Heart left ventricle (tissue), 13 donors: Measurements from ENCODE around the gene TBC1D22B.

Source experiments
- POLR2A ChIP-seq, 2 donors: fragments of 450-650 bp; IDR thresholded peaks; one replicate each; pipeline ENCODE4 v1.6.1; 2017; ENCODE audit warnings: antibody characterized with exemption in 2 of 2, mild to moderate bottlenecking in 2 of 2, moderate library complexity in 2 of 2
- TF ChIP-seq, protein P1 (sequence below), 12 donors: fragments of 200-600 bp; sonication (generic) in 4 of 12; IDR thresholded peaks; one replicate each; pipeline versions ENCODE4 v1.5.0 to v1.8.0; 2018 to 2022; ENCODE audit warnings: antibody characterized with exemption in 12 of 12, mild to moderate bottlenecking in 5 of 12
- donor health status: ischemic (EF 13 %, LVEDD 7.1; RV severe dilation, severe dysfunction).
- donor health status: DM: no; HTN: yes; CAD: no.
- donor health status: DM: no; HTN: no; CAD: no.
- donor health status: ischemic (EF 25% LVEDD 6.9; RV normal size, moderate dysfunction).
- donor health status: ischemic (EF 25% LVEDD 5.7; RV mildly dilated, moderate dysfunction).
- donor health status: ischemic (EF 35%, LVEDD 5.7; RV mildly dilated, moderate dysfunction).
- donor health status: nonischemic (EF 11% LVEDD 7.7; RV severe dilation, severe dysfunction).
- donor health status: DM: yes; HTN: yes; CAD: no.
- donor health status: PGD.
- donor health status: ischemic (EF 29% LVEDD 5.4; RV normal size, mild dysfunction).
- donor health status: nonischemic (EF 23%, LVEDD 6.1; RV moderate dilation, normal function).

DNA sequence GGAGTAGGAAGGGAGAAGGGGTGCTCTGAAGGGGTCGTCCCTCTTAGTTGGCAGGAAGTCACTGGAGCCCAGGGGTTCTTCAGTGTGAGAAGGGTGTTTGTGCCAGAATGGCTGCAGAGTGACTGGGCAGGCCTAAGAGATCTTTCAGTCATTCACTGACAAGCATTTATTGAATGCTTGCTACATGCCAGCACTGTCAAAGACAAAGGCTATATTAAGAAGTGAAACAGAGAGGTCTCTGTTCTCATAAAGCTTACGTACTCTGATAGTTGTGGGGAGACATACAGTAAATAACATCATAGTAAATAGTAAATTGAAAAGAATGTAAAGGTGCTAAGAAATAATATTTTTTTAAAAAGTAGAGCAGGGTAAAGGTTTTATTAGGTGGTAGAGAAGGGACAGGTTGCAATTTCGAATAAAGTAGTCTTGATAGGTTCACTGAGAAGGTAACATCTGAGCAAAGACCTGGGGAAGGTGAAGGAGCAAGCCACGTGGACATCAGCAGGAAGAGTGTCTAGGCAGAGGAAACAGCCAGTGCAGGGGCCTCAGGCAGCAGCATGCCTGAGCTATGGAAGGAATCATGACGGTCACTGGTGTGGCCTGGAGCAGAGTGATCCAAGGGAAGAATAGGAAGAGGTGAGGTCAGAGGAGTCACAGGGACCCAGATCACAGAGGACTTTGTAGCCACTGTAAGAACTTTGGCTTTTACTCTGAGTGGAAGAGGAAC lies 59.9 kb downstream of the TBC1D22B start:
- no peak for TF ChIP-seq POLR2A (IDR thresholded peaks at IDR 0.05)
- TF ChIP-seq, protein P1, sequence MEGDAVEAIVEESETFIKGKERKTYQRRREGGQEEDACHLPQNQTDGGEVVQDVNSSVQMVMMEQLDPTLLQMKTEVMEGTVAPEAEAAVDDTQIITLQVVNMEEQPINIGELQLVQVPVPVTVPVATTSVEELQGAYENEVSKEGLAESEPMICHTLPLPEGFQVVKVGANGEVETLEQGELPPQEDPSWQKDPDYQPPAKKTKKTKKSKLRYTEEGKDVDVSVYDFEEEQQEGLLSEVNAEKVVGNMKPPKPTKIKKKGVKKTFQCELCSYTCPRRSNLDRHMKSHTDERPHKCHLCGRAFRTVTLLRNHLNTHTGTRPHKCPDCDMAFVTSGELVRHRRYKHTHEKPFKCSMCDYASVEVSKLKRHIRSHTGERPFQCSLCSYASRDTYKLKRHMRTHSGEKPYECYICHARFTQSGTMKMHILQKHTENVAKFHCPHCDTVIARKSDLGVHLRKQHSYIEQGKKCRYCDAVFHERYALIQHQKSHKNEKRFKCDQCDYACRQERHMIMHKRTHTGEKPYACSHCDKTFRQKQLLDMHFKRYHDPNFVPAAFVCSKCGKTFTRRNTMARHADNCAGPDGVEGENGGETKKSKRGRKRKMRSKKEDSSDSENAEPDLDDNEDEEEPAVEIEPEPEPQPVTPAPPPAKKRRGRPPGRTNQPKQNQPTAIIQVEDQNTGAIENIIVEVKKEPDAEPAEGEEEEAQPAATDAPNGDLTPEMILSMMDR (IDR thresholded peaks at IDR 0.05) = no peak
